Muscle of back (tissue), 11 donors: ENCODE measurements around the gene TMEM127. TPM values are rescaled to one million over a fixed set of nuclear protein-coding genes. Genes with fewer than 3 reads are reported as not detected.
"Not testable (repeated sequence)": the region's sequence is repeated elsewhere in the genome, so short reads cannot be mapped to it uniquely, and the experiment has no call there.

Source experiments
- DNase-seq, 3 donors: peaks; one replicate each; pipeline versions ENCODE4 v3.0.0 to v3.0.0-alpha.2; 2013
- polyA plus RNA-seq, 10 donors: library from polyadenylated mRNA; unstranded; fragments of 120-200 nt; gene quantifications; one replicate each; pipeline ENCODE4 v1.2.1, GENCODE V29; 2013; ENCODE audit not compliant: insufficient read length in 10 of 10

TMEM127 gene
- polyA plus RNA-seq, 10 donors, result 23.7 to 31.1 (median 25.3) TPM

DNA sequence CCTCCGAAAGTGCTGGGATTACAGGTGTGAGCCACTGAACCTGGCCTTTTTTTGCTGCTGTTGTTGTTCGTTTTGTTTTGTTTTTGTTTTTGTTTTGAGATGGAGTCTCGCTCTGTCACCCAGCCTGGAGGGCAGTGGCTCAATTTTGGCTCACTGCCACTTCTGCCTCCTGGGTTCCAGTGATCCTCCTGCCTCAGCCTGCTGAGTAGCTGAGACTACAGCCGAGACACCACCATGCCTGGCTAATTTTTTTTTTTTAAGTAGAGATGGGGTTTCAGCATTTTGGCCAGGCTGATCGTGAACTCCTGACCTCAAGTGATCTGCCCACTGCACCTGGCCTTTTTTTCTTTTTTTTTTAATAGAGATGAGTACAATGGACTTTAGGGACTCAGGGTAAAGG is 22.0 kb downstream of the TMEM127 start:
- no peak for DNase-seq

DNA sequence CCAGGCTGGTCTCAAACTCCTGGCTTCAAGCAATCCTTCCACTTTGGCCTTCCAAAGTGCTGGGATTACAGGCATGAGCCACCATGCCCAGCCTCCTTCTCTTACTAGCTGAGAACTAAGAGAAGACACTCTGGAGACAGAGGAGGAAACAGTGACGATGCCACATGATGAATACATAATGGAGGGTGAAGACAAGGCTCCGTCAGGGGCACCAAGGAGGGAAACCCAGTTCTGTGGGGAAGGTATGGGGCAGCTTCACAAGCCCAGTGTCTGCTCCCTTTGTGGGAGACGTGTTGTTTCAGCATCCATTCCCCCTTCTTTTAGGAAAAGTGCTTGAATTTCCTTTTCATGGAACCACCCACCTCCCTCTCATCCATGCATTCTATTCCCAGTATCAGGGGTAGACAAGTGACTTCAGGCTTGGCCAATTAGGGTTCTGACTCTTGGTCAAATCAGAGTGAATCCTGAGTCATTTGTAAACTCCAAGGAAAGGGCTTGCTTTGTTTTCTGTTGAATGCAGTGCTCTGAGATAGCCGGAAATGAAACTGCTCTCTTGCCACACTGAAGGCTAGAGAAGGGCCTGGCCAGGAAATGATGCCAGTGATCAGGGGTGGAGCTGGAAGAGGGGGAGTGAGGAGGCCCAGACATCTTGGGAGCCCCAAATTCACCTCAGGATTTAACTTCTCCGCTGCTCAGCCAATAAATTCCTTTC is 23.7 kb downstream of the TMEM127 start:
- no peak for DNase-seq

DNA sequence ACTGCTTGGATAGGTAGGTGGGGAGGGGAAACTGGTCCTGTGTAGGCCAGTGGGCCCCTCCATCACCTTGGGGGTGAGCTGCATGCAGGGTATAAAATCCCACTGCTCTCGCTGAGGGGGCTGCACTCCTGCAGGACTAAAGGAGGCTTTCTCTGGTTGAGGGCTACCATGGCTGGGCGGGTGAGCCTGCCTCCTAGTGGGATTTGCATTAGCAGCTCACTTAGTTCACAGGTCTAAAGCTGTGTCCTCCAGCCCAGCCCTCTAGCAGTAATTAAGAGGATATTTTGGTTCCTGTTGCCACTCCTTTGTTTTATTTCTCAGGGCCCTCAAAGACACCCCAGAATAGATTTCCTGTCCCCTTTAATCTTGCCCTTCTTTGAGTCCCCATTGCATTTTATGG is 24.6 kb downstream of the TMEM127 start:
- no peak for DNase-seq

DNA sequence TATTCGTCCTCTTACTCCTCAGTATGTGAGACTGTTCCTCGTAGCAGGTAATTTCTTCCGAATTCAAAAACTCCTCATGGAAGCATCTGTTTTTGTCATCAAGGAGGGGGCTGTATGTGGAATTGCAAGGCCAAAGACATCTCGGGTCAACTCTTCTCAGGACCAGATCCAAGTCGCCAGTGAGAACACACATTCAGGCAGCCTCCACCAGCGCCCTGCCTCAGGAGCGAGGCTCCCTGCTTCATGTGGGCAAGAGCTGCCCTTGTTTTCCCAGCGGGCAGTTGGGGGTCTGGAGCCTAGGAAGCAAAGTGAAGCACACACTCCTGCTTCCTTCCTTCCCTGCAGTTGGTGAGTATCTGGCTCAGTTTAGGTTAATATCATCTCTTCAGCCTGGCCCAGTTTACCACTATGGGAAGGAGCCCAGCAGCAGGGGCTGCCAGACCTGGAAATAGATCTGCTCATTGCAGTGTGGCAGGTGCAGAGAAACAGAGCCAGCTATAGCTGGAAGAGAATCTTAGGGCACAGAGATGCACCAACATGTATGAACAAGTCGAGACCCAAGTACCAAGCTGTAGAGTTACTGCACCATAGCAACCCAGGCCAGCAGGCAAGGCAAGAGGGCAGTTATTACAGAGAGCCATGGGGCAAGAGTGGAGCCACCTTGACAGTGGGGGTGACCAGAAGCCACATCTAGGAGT is 25.3 kb downstream of the TMEM127 start:
- DNase-seq, result peak in 1 of 3 donors; percentile 44

DNA sequence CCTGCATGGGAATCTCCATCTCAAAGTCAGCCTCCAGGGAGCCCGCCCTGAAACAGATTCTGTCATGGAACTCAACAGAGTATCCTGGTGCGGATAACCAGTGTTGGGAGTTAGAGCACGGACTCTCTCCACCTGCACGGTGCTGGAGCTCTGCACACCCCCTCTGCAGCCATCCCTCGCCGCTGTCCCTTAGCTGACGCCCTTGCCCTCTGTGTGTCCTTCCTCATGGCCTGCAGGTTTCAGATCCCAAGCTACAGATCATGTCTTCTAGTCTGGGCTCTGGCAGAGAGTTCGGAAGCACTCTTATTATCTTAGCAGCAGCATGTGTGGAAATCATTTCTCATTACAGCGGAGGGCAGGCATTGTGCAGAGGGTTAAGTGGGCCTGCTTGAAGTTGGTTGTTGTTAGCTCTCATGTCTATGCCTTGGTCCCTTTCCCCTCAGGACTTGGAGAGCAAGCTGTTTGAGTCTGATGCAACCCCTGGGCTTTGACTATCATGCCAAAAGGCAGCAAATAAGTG is 26.0 kb downstream of the TMEM127 start:
- DNase-seq, result no peak

DNA sequence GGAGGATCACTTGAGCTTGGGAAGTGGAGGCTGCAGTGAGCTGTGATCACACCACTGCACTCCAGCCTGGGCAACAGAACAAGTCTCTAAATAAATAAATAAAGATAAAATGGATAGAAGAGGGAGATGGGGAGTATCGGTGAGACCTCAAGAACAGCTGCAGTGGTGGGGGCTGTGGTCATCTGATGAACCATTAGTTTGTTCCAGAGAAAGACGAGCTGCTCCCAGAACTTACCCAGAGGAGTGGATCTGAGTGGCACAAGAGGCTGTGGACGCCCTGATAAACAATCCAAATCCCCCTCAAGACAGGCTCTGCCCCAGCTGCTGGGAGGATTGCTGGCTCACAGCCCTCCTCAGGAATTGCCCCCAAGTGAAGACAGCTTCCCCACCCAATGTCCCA is 26.7 kb downstream of the TMEM127 start:
- DNase-seq, result no peak

DNA sequence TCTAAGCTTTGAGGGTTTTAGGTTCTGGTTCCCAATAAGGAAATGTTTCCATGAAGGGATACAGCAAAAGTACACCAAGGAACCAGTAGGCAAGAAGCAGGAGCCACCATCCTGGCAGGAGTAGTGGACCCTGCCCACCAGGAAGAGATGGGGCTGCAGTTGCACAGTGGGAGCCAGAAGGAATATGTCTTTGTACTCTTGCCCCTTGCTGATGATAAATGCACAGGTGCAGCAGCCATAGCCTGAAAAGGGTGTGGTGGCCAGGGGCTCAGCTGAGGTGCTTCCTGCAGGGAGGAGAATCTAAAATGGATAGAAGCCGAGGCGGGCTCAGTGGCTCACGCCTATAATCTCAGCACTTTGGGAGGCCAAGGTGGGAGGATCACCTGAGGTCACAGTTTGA is 27.5 kb downstream of the TMEM127 start:
- no peak for DNase-seq

DNA sequence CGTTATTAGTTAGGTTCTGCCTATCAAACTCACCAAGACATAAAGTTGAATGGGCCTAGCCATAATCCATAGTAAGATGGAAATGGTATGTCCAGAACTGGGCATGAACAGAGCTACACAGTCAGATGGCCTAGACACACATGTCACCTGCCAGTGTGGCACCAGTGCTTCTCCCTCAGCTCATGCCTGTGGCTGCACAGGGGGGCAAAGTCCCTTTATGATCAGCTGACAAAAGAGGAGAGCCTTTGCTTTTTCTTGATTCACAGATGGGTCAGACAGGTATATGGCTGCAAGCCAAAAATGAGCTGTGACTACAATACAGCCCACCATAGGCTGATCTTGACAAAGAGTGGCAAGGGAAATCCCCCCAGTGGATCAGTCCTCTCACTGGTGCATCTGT is 28.9 kb downstream of the TMEM127 start:
- no peak for DNase-seq

DNA sequence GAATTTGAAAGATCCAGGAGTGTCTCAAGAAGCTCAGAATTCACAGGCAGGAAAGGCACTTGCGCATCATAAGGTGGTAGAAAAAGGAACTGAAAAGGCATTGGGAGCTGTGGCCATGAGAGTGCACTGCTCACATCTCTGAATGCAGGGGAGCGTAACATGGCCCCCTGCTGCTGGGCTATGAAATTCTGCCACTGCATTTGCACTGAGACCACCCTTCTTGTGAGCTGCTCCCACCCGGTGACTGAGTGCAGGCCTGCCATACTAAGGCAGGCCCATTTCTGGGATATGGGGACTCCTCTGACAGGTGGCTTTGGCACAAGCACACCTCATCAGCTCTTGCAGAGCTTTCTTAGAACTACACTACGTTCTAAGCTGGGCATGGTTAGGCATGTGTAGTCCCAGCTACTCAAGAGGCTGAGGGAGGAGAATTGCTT is 31.9 kb downstream of the TMEM127 start:
- DNase-seq, result no peak

DNA sequence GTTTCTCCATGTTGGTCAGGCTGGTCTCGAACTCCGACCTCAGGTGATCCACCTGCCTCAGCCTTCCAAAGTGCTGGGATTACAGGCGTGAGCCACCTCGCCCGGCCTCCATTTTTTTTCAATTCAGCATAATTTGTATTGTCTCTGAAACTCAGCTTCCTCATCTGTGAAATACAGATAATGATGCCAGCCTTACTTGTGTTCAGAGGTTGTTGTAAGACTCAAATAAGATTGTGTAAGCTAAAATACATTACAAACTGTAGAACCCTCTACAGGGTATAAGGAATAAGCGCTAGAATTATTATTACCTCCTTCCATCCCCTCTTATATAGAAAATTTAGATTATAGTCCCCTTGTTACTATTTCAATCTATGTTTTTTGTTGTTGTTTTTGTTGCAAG is 32.4 kb downstream of the TMEM127 start:
- DNase-seq, result no peak

DNA sequence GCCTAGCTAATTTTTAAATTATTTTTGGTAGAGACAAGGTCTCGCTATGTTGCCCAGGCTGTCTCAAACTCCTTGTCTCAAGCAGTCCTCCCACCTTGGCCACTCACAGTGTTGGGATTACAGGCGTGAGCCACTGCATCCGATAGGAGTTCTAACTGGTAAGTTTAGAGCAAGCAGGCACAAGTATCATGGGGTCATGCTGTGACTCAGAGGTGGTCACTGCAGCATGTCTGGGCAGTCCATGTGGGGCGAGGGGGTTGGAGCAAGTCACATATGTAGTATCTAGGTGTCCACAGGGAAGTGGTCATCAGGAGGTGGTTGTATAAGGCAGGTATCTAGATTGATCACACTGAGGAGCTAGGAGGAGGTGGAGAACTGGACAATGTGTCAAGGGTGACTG is 34.5 kb downstream of the TMEM127 start:
- no peak for DNase-seq

DNA sequence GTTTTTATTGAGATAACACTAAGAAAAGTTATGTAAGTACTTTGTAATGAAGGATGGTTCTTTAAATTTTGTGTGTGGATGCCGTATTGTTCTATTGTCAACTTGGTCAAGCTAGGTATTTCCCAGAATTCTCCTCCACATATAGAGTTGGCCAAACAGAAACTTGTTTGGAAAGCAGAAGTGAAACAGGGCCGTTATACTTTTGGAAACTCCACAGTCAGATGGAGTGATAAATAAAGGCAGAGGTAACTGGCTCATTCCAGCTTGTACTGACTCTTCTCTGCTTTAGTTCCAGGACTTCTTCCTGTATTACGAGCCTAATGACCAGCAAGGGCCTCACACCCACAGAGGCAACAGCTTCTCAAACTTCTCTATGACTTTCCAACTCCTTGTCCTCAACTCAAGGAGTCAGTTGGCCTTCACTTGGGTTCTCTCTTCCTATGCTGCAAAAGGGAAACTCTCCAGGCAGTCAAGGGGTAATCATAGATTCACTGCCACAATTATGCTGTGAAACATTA is 40.7 kb downstream of the TMEM127 start:
- peak in 1 of 3 donors; percentile 38 for DNase-seq

DNA sequence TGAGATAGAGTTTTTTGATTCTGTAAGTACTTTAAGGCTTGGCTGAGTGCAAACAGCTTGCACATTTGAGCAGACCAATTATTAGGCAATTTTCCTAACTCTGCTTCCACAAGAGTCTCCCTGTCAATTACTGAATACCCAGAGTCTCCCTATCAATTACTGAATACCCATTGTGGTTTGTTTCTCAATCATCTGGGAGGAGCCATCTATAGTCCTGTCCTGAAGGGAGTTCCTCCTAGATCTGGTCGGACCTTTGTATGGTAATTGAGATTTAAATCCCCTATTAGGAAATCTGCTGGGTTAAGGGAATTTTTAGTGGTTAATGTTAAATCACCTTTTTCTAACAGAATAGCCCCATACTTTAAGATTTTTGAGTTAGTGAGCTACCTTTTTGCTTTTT is 44.7 kb downstream of the TMEM127 start:
- not testable (repeated sequence) for DNase-seq

DNA sequence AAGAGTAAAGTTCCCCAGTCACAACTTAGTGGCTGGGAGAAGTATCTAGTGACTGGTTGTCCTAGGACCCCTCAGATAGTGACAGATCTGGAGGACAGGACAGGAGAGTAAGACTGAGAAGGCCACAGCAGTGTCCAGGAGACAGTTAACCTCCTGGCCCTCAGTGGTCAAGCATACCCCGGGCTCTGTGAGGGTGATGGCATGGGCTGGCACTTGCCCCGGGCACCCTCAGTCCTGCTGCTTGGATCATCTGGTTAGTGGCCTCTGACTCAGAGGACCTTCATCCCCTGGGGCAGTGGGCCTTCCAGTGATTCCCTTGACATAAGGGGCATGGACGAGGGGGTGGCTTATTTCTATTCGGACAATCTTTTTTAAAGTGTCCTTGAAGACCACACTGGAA is 45.8 kb downstream of the TMEM127 start:
- DNase-seq, result not testable (repeated sequence)

DNA sequence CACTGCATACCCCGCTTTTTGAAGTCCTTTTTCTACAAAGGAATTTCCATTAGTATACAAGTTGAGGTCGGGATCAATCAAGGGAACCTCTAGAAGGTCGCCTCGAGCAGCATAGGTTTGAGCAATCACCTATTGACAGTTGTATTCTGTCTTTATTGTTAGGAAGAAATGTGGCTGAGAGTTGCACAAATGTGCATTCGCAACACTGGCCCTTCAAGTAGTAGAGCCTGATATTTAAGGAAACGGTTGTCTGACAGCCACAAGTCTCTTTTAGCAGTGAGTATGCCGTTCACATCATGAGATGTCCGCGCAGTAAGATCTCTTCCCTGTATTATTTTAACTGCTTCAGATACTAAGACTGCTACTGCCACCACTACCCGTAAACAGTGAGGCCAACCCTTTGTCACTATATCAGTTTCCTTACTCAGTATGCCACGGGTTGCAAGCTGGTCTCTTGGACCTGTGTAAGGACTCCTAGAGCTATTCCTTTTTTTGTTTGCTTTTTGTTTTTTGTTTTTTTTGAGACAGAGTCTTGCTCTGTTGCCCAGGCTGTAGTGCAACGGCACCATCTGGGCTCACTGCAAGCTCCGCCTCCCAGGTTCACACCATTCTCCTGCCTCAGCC is 47.2 kb downstream of the TMEM127 start:
- no peak for DNase-seq

DNA sequence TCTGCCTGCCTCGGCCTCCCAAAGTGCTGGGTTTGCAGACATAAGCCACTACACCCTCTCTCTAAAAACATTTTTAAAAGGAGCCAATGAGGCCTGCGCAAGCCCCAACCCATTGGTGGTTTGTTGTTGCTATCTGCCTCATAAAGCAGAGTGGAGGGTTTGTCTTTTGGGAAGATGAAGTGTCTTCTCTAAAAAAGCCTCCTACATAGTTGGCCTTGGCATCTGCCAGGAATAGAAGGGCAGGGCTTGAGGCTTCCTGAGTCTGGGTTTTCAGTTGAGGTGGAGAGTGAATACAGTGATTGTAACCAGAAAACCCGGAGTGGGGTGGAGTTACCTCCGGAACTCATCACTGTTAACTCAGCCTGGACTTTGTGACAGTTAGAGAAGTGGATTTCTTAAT is 51.2 kb downstream of the TMEM127 start:
- DNase-seq, result no peak

DNA sequence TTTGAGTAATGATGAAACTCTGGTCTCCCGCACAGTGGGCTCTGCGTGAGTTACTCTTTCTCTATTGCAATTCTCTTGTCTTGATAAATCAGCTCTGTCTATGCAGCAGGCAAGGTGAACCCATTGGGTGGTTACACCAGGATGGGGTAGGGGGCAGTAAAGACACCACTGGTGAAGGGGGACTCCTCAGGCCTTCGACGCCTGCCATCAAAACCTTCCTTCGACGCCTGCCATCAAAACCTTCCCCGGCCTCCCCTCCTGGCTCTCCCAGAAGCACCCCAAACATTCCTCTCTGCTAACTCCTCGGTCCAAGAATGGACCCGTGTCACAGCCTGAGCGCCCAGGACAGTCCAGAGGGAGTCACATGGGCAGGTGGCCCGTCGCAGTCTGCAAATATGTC is 52.4 kb downstream of the TMEM127 start:
- no peak for DNase-seq

DNA sequence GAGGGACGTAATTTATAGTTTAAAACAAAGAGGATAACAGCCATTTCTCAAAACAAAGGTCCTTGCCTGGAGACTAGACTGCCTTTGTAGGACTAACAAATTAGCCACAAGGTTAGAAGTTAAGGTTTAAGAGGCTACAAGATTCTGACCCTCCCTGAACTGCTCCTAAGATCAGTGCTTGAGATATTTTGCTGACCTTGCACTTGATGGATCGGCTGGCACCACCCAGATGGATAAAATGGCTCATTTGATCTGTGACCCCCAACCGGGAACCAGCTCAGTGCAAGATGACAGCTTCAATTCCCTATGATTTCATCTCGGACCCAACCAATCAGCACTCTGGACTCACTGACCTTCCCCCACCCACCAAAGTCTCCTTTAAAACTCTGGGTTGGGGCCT is 53.5 kb downstream of the TMEM127 start:
- no peak for DNase-seq

DNA sequence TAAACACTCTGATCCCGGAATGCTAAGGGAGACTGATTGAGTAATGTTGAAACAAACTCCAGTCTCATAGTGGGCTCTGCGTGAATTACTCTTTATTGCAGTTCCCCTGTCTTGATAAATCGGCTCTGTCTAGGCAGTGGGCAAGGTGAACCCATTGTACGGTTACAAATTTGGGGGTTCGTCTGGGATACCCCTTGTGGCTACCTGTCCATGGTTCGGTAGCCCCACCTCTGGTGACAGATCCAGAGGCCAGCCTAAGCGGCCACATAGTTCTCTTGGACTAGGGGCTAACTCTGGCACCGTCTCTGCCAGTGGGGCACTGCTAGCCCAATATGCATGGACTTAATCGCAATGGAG is 56.1 kb downstream of the TMEM127 start:
- DNase-seq, result no peak

DNA sequence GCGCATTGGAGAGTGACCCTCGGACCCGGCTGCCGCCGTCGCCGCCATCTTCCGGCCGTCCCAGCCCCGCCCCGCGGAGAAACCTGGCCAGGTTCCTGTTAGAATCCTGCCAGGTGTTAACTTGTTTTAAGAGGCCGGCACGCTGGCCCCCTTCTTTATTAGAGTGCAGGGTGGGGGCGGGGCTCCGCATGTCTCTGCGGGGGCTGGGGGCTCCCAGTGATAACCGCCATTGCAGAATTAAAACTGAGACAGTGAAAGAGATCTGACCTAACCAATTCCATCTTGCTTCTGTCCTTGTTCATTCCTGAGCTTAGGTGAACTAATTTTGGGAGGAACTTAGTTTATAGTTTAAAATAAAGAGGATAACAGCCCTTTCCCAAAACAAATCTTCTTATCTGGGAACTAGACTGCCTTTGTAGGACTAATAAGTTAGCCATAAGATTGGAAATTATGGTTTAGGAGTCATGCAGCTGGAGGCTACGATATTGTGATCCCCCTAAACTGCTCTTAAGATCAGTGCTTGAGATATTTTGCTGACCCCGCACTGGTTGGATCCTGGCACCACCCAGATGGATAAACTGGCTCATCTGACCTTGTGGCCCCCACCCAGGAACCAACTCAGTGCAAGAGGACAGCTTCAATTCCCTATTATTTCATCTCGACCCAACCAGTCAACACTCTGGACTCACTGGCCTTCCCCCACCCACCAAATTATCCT is 56.6 kb downstream of the TMEM127 start:
- no peak for DNase-seq

DNA sequence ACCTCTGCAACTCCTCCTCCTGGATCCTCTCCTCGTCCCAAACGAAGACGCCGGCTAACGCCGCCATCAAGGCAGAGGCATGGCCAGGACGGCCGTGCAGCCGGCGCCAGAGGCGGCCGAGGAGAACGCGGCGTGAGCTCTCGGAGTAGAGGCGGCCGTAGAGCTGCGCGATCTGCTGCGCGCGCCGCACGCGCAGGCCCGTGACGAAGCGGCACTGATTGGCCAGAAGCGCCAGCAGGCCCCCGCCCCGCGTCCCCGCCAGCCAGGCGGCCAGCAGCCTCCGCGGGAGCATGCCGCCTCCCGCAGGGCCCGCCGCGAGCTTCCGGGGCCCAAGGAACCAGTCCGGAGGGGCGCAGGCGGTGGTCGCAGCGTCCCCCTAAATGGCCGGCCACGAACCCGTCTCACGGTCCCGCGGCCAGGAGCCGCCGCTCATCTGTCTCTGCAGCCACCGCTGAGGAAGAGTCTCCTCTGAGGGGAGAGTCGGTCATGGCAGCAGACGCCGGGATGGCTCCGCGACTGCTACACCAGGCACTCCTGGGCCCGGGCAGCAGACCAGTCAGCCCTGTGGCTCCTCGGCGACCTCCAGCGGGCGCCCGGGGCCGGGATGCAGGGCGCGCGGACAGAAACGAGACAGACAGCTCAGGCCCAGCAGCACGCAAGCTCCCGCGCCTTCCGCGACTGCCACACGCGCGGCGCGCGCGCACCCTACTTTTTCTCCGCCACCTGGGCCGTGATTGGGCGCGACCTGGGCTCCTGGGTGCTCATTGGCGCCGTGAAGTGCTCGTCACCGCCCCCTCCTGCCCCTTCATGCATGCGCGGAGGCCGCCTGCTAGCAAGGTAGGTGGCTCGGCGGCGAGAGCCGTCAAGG is 57.4 kb downstream of the TMEM127 start, which contains the start of gene STARD7:
Gene STARD7 (minus strand): TSS at position 685 of the 868 bp plus-strand sequence. CDS start 393 bp downstream, at position 292.
- peak; percentile 98 to 99 (median 98) for DNase-seq
